Esophagus muscularis mucosa (tissue), 4 donors: ENCODE data around the gene FOXM1.

Experiments used
- CTCF ChIP-seq, 3 experiments: fragments of 200-600 bp in 2 of 3; fragments of 450-650 bp in 1 of 3; sonication (generic) in 2 of 3; IDR thresholded peaks; one replicate each; pipeline ENCODE4 v1.5.1; 2017 to 2019; ENCODE audit warnings: antibody characterized with exemption in 3 of 3, mild to moderate bottlenecking in 2 of 3, moderate library complexity in 1 of 3
- EP300 ChIP-seq: sonication (generic); formaldehyde crosslinking; IDR thresholded peaks from one replicate; pipeline ENCODE4 v1.6.1; 2017; ENCODE audit warnings: antibody characterized with exemption
- POLR2A ChIP-seq: fragments of 450-650 bp; IDR thresholded peaks from one replicate; pipeline ENCODE4 v1.6.1; 2017; ENCODE audit warnings: antibody characterized with exemption, moderate library complexity, mild to moderate bottlenecking, low read depth
- POLR2AphosphoS5 ChIP-seq, 2 donors: sonication (generic); formaldehyde crosslinking; IDR thresholded peaks; one replicate each; pipeline ENCODE4 v1.6.1; 2017; ENCODE audit warnings: antibody characterized with exemption in 2 of 2

- TF ChIP-seq POLR2AphosphoS5 (IDR thresholded peaks at IDR 0.05) (no peak), CTCF (IDR thresholded peaks at IDR 0.05) (no peak), EP300 (no peak), POLR2A (no peak)
Observed at GRCh38 chr12:2836574-2836973, 40.4 kb downstream of the FOXM1 start.
